Dedifferentiated amniotic fluid mesenchymal stem cell (primary cell): ENCODE results near the gene PDE4D.
"Not testable (repeated sequence)": the region's sequence is repeated elsewhere in the genome, so short reads cannot be mapped to it uniquely, and the experiment has no call there.

Source experiments
- DNase-seq: peaks from one replicate; pipeline ENCODE4 v3.0.0-alpha.2; 2016; ENCODE audit errors: extremely low spot score

Gene PDE4D

DNA sequence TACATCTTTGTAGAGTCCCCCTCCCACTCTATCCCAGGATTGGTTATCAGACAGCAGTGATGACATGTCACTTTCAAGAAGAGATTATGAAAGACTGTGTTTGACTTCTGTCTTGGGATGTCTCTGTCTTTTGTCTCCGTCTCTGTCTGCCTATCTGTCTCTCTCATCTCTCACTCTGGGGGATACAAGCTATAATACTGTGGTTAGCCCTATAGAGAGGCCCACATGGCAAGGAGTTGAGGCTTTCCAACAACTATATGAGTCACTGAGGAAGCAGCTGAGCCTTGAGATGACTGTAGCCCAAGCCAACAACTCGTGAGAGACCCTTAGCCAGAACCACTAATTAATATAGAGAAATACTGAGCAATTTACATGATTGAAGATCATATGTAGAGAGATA, 284.8 kb downstream of the PDE4D start:
- DNase-seq: no peak

DNA sequence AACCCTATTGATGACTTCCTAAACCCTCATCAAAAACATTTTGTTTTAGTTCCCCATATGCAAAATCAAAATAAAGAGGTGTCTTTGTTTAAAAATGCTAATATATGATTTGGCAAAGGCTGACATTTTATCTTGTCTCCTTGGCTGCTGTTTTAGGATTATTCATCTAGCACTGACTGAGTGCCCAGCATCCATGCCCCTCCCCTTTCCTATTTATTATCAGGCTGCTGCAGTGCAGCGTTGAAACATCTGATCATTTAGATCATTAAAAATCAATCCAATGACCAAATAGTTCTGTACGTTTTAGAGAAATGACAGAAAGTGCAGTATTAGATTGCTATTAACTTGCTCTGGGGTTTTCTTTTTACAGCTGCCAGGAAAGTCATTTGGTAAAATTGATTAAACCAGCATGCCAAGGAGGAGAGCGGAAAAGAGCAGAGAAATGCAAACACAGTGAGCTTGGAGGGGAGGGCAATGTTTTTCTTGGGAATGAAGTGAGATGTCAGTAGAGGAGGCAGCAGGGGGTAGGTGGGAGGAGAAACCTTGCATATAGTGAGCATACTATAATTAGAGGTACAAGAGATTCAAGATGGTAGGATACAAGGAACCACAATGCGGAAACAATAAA, 286.3 kb downstream of the PDE4D start:
- DNase-seq: no peak

DNA sequence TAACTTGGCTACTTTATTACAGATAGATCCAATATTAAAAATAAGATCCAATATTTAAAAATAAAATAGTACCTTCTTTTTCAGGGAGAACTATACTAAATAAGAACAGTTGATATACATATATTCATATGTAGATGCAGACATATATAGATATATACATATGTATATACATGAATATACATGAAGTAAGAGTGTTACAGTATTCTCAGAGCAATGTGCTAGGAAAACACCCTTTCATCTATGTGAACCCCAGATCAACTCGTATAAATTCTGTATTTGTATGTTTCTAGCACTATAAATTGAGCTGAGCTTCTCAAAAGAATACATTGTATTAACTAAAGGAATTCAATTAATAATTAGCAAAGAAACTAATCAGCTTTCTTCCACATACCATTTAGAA, 287.6 kb downstream of the PDE4D start:
- no peak for DNase-seq

DNA sequence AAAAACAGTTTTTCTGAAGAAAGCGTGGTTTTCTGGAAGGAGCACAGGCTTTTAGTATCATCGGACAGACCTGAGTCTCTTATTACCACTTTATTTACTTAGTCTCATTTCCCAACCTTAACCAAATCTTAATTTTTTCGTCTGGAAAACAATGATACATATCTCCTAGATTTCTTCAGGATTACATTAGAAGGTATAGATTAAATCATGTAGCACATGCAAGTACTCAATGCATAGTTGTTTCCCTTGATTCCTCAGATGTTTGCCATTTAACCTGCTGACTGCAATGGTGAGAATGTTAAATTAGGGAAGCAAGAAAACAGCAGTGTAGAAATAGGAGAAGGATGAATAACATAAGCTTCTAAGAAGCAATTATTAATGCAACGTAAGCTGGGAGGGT, 289.4 kb downstream of the PDE4D start:
- no peak for DNase-seq

DNA sequence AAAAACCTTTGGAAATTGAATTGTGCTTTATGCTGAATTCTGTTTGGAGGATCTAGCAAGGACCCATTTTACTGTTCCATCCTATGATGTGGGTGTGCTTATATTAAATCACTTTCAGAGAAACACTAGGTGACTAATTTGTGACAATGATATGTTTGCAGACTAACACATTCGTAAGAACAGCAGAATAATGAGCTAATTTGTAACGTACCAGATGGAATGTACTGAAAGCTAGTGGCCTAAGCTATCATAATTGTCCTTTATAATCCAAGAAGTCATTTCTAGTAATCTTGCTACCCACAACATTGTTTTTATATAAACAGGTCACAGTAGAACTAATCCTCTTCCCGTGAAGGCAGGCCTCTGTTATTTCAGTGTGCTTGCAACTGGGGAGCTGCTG, 292.5 kb downstream of the PDE4D start:
- no peak for DNase-seq

DNA sequence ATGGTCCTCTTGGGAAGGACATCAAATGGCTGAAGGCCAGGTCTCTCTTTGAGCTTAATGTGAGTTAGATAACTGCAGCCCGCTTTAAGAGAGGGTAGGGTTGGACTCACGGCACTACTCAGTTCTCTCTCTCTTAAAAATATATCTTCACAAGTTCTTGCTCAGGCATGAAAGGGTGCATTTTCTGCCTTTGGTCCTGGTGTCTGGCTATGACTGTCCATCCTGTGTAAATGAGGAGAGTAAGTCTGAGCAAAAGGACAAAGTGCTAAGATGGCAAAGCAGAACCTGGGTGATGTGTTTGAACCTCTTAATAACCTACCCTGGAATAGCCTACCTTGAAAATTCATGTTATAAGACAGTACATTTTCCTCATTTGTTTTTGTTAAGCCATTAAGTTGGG, 293.4 kb downstream of the PDE4D start:
- no peak for DNase-seq

DNA sequence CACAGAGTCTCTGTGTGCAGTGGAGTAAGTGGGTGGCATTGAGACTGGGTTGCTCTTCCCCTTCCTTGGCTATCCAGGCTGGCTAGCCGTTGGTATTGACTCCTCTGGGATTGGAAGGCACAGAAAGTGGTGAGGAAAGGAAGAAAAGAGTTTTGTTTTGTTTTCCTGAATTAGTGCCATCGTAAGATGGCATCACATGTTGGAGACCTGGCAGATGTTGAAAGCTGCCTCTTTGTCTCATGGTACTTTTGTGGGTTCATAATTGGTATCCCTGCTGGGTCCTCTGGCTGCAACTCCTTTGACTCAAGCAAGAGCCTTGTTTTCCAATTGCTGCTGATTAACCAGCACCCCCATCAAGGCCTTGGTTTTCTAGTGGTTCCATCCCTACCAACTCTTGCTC, 293.8 kb downstream of the PDE4D start:
- DNase-seq: no peak

DNA sequence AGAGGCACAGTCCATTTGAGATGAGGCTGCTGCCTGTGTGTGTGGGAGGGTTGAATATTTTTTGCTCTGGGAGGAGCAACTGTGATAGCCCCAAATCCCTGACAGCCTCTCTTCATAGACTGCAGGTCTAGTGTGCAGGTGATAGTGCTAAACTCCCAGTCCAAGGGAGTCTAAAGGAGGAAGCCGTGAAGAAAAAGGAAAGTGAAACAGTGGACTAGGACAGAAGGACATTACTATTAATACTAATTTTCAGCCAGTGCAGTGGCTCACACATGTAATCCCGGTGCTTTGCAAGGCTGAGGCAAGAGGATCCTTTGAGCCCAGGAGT, 295.0 kb downstream of the PDE4D start:
- no peak for DNase-seq

DNA sequence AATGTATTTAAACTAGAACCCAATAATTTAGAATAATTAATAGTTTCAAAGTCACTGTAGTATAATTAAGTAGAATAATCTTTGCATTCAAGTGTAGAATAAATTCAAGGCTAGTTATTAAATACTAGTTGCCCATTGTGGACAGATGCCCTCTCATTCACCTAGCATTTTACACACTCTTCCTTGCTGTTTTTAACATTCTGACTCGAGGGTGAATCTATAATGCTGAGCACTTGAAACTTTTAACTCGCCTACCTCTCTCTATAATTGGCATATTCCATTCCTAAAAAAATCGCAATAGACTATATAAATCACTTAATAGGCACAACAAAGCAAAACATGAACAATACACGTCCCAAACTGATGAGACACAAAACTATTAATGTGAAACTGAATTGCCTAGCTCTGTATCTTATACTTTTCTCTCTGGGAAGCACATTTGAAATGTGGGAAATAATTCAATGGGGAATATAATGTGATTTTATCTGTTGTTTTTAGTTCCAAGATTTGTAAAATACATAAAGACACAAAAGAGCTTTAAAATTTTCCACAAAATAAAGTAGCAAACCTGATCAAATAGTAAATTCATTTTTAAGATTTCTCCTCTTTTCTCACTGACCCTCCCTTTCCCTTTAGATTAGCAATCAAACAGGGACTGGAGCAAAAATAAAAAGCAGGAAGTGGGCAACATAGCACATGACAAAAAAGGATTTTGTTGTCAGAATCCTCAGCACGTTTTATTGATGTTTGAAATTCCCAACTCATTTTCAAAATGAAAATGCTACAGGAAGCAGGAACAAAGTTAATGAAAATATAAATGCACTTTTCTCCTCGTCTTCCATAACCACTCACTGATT, 295.6 kb downstream of the PDE4D start:
- no peak for DNase-seq

DNA sequence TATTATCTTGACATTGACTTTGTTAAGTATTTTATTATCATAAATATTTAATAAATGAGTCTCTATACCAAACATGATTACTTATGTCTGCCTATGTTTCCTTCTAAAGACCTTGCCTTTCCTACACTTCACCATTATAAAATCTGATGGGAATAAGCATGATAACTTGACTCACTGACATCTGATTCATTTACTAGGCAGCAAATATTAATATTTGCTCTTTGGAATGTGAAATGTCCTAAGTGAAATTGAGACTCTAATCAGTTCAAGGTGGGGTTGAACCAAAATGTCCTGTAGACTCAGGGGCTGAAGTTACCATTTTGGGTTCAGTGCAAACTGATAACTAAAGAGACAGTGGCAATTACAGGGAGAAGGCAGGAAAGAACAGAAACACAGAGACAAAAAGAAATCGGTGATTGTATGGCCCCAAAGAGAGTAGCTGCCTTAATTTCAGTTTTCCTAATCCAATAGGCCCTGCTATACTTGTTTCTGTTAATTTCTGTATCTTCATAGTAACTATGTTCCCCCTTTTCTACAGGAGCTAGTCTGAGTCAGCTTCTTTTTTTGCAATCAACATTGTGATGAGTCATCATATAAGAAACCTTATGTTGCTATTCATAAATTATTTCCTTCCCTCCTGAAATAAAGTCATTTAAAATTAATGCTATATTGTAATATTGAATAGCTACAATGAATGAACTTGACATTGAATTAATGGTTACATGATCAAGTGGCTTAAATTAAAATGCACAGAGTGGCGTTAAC, 296.8 kb downstream of the PDE4D start:
- DNase-seq: no peak

DNA sequence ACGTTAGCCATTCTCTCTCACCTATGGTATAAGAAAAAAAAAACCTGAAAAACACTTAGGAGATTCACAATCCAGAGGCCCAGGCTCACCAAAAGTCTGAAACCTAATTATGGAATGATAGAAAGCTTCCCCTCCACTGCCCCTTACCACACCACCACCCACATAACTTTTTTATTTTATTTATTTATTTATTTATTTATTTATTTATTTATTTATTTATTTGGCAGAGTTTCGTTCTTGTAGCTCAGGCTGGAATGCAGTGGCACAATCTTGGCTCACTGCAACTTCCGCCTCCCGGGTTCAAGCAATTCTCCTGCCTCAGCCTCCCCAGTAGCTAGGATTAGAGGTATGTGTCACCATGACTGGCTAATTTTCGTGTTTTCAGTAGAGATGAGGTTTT, 299.4 kb downstream of the PDE4D start:
- not testable (repeated sequence) for DNase-seq

DNA sequence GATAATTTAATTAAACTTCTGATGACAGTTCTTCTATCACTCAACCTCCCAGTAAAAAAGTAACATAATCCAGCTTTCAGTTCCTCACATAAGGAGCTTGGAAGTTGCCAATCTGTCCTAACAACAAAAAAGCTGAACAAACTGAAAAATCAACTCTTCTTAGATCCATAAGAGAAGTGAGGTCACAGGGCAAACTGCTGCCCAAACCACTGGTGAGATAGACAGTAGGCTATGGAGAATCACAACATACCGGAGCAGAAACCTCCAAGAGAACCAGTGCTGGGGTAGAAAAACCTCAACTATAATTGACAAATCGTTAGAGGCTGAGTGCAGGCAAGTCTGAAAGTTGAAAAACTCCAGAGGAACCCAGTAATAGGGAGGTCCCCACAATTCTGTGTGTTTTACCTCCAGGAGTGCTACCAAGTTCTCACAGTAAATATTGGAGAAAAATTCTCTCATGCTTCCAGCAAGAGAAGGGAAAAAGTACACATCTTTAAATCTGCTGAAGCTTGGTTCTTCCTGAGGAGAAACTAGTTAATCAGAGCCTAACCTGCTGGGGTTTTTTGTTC, 300.0 kb downstream of the PDE4D start:
- no peak for DNase-seq

DNA sequence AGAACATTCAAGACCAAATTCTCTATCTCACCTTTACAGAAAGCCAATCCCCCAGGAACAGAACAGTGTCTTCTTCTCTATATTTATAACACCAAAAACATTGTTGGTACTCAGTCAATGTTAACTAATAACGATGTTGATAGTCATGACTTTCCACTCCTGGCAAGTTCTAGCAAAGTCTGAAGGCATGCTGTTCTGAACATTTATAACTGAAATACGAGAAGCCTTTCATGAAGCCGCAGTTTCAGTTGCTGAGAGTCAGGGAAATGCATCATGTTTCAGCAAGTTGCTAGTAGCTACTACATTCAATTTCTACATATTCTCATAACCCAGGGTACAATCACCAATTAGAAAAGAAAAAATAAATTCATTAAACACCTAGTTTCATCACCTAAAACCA, 301.4 kb downstream of the PDE4D start:
- DNase-seq: no peak

DNA sequence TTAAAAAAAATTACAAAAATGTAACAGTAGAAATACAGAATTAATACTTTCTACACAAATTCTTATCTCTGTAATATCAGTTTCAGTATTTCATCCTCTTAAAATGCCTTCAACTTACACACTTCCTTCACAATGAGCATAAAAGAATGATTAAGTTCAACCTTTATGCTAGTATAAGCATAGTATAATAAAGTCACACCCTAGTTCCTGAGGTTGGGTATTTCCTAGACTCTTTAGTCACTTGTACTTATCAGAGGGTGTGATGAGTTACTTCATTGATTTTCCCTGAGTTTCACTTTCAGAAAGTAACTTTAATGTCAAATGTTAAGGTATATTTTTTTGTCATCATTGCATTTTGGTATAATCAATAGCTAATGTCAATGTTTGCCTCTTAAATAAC, 302.4 kb downstream of the PDE4D start:
- no peak for DNase-seq

DNA sequence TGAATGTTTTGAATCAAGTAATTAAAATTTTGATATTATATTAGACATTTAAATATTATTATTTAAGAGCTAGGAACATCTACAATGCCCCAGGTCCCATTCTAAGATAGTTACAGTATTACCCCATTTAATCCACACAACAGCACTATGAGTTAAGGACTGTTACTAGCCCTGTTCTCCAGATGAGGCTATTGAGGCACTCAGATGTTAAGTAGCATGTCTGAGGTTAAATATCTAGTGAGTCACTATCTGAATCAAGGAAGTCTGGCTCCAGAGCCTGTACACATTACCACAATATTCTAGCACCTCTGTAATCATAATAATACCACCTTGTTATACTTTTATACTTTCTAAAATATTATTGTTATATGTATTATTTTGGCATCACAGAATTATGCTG, 304.6 kb downstream of the PDE4D start:
- DNase-seq: no peak

DNA sequence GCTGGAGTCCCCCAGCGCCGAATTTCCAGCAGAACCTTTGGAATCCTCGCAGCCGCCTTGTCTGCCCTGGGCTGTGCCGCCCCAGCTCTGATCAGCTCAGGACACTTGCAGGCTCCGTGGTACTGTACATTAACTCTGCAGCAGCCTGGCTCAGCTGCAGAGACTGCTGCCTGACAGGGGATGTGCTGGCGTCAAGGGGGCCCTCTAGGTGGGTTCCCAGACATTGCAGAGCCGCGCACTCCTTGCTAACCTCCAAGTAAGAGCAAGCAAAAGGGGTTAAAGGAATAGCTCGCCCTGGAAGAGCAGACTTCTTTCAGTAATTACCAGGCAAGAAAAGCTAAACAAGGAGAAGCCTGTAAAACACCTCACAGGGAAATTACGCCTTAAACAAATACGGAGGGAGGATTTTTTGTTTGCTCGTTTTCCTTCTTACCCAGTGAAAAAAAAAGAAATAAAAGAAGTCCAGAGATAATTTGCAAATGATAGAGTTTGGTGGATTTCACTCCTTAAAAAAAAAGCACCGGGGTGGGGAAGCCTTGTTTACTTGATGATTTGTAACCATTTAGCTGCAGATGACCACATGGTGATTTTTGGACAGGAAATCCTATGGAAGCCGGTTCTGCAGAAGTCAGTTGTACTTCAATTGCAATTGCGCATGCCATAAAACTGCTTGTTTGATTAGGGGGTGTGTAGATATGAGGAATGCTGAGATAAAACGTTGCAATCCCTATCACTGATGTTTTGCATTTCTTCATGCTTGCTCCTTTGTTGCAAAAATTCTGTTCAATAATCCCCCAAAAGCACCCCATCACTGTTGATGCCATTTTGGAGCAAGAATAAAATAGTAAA, 305.8 kb downstream of the PDE4D start:
- DNase-seq: no peak

DNA sequence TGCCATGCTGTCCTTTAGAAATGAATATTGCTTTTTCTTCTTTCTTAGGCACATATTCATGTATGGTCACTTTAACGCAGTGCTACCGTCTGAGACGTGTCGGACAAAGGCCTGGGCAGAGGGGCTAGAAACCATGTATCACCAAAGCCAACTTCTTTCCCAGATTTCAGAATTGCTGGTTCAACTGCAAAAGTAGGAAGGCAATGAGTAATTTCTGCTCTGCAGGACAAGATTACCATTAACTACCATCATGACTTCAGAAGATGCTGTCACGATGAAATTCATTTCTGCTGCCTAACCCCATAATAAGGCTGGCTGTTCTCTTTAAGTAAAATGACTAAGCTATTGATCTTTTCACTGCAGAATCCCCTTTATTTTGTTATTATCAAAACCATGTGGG, 306.7 kb downstream of the PDE4D start:
- no peak for DNase-seq

DNA sequence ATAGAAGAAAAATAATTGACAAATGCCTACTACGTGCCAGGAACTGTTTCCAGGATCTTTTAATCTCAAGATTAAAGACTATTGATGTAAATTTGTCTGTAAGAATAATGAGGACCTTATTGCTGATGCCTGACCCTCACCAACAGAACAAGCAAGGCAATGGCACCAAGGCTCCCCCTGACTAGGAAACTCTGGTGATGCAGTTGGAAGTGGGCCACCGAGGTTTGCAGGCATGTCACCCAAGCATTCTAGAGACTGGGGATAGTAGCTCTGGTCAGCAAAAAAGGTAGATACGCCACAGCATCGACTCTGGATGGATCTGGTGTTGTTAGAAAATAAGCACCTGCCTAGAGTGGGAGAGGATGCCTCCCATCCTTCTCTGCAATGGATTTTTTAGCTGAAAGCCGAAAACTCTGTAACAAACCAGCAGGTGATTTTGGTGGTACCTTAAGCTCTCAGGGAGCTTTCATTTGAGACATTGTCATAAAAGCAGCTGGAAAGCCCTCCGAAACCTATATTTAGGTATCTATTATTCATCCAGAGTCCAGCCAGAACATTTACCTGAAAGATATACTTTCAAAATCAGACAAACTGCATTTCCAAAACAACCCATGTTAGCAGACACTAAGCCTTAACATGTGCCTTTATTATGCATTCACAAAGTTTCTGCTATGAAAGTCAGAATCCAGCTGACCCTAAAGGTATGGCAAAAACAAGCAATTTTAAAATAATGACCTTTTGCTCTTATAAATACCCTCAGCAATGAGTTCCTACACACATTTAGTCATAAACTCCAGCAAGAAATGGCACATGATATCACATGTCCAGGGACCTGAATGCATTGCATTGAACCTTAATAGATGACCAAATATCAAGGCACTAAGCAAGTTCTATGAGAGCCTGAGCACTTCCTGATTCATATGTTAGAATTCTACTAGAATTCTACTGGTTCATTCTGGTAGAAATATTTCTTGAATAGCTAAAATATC, 308.4 kb downstream of the PDE4D start:
- DNase-seq: no peak

DNA sequence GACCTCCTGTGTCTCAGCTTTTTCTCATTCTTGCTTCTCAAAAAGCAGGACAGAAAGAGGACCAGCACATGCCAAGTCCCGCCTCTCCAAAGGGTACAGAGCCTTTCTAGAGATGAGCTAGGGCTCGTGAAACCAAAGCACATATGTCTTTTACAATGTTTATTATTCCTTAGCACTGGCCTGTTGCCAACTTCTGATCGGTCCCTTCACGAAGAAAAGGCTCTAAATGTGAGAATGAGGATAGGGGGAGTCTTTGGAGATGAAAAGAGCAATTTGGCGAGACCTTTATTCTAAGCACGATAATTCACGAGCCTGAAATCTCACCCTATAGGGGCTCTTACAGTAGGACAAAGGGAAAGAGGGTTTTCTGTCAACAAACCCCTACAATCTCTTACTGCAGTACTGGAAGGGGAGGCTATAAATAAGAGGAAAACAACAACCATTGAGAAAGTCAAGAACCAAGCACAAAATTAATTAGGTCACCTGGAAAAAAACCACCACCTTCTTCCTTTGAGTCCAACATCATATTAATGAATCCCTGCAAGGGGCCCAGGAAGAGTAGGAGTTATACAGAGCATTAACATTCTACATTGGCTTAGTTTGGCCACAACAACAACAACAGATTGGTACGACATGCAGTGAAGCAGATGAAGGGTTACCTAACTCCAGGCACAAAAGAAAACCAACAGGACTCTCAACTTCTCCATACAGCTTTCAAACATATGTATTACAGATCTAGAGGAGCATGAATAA, 309.5 kb downstream of the PDE4D start:
- no peak for DNase-seq
